Neural progenitor cell (in vitro differentiated cells): ENCODE measurements around the gene TRPC4. TPM values are rescaled to one million over a fixed set of nuclear protein-coding genes. Genes with fewer than 3 reads are reported as not detected.

ENCODE experiments used
- DNase-seq: peaks from one replicate; pipeline ENCODE4 v3.0.0-alpha.2; 2016; ENCODE audit warnings: low spot score
- H2AFZ ChIP-seq: fragments of 200-600 bp; sonication (generic); replicated peaks from 2 replicates; pipeline ENCODE4 v1.6.1; 2016; ENCODE audit warnings: antibody characterized with exemption
- H3F3A ChIP-seq: fragments of 200-600 bp; sonication (generic); 2 replicates; pipeline ENCODE4 v1.6.1; 2016; ENCODE audit warnings: antibody characterized with exemption, low read depth
- H3K27ac ChIP-seq: fragments of 200-600 bp; sonication (generic); 2 replicates; pipeline ENCODE4 v1.5.1; 2016; ENCODE audit warnings: mild to moderate bottlenecking
- H3K27me3 ChIP-seq: fragments of 200-600 bp; sonication (generic); 2 replicates; pipeline ENCODE4 v1.6.1; 2016; ENCODE audit warnings: mild to moderate bottlenecking, moderate library complexity
- H3K36me3 ChIP-seq: fragments of 200-600 bp; sonication (generic); 2 replicates; pipeline ENCODE4 v1.5.1; 2016
- H3K4me1 ChIP-seq: fragments of 200-600 bp; sonication (generic); 2 replicates; pipeline ENCODE4 v1.6.1; 2016; ENCODE audit warnings: mixed run types
- H3K4me2 ChIP-seq: fragments of 200-600 bp; sonication (generic); 2 replicates; pipeline ENCODE4 v1.6.1; 2016
- H3K4me3 ChIP-seq: fragments of 200-600 bp; sonication (generic); 2 replicates; pipeline ENCODE4 v1.5.1; 2016
- H3K79me2 ChIP-seq: fragments of 200-600 bp; sonication (generic); 2 replicates; pipeline ENCODE4 v1.6.1; 2016; ENCODE audit warnings: low read depth
- H3K9ac ChIP-seq: fragments of 200-600 bp; sonication (generic); 2 replicates; pipeline ENCODE4 v1.6.1; 2016
- H3K9me3 ChIP-seq: fragments of 200-600 bp; sonication (generic); 2 replicates; pipeline ENCODE4 v1.5.1; 2016; ENCODE audit warnings: low read depth
- H4K20me1 ChIP-seq: fragments of 200-600 bp; sonication (generic); 2 replicates; pipeline ENCODE4 v1.6.1; 2016; ENCODE audit warnings: low read depth
- H3K27ac Mint-ChIP-seq: 3 replicates; pipeline ENCODE4 v1.8.0; 2021; ENCODE audit warnings: mixed read lengths
- H3K27me3 Mint-ChIP-seq: 2 replicates; pipeline ENCODE4 v1.8.0; 2022; ENCODE audit warnings: low read depth, mild to moderate bottlenecking, inconsistent platforms, moderate library complexity, mixed read lengths; ENCODE audit not compliant: insufficient read depth
- H3K36me3 Mint-ChIP-seq: 3 replicates; pipeline ENCODE4 v1.8.0; 2021; ENCODE audit warnings: mixed read lengths
- H3K4me1 Mint-ChIP-seq: 3 replicates; pipeline ENCODE4 v1.8.0; 2021; ENCODE audit warnings: mixed read lengths
- H3K4me3 Mint-ChIP-seq: 3 replicates; pipeline ENCODE4 v1.8.0; 2021; ENCODE audit warnings: mild to moderate bottlenecking, moderate library complexity, mixed read lengths
- H3K9me3 Mint-ChIP-seq: 3 replicates; pipeline ENCODE4 v1.8.0; 2020; ENCODE audit warnings: mixed read lengths
- CTCF ChIP-seq: fragments of 200-600 bp; sonication (generic); IDR thresholded peaks from 2 replicates; pipeline ENCODE4 v1.5.1; 2017; ENCODE audit warnings: antibody characterized with exemption, mild to moderate bottlenecking
- EZH2 ChIP-seq: fragments of 200-600 bp; sonication (generic); IDR thresholded peaks from 2 replicates; pipeline ENCODE4 v1.6.1; 2017; ENCODE audit warnings: antibody characterized with exemption, mild to moderate bottlenecking, moderate library complexity
- EZH2phosphoT487 ChIP-seq: fragments of 200-600 bp; sonication (generic); IDR thresholded peaks from 2 replicates; pipeline ENCODE4 v1.6.1; 2017; ENCODE audit warnings: antibody characterized with exemption
- total RNA-seq: library from RNA; depleted of rRNA; stranded (reverse); fragments of >200 nt; gene quantifications from 2 replicates; pipeline ENCODE4 v1.2.3, GENCODE V29; 2015; ENCODE audit warnings: low replicate concordance

TRPC4 gene
- total RNA-seq, 1 donor from 2014 or later = 21.1 TPM

- H3K4me2 ChIP-seq = no peak overlapping the region
- no peak for DNase-seq
- H3K36me3 ChIP-seq = no peaks in the 10 kb centered on the region
- no peaks in the 10 kb centered on the region for H3K27me3 ChIP-seq
- H3K9ac ChIP-seq = no peak overlapping the region
- H3K9me3 ChIP-seq = no peaks in the 10 kb centered on the region
- no peaks in the 10 kb centered on the region for H3F3A ChIP-seq
- Mint-ChIP-seq H3K27me3 (no peaks in the 10 kb centered on the region), H3K36me3 (no peaks in the 10 kb centered on the region), H3K4me3 (no peak overlapping the region), H3K4me1 (no peaks in the 10 kb centered on the region), H3K27ac (no peak overlapping the region), H3K9me3 (peaks cover 3% of the 10 kb centered on the region)
- H4K20me1 ChIP-seq = no peaks in the 10 kb centered on the region
- H3K79me2 ChIP-seq = no peaks in the 10 kb centered on the region
- H3K4me3 ChIP-seq = no peak overlapping the region
- no peaks in the 10 kb centered on the region for H3K4me1 ChIP-seq
- H2AFZ ChIP-seq = peak overlapping the region; percentile 61
- no peak overlapping the region for H3K27ac ChIP-seq
- no peak for TF ChIP-seq EZH2phosphoT487
- no peak for TF ChIP-seq CTCF
- no peak for TF ChIP-seq EZH2
Observed at GRCh38 chr13:37889102-37889501, 19.5 kb upstream of the TRPC4 start.

- no peaks in the 10 kb centered on the region for H3K4me1 Mint-ChIP-seq
Observed at GRCh38 chr13:37886879-37887278, 17.3 kb upstream of the TRPC4 start.

GRCh38 chr13:37884674-37885073 is 15.1 kb upstream of the TRPC4 start:
- H3K4me2 ChIP-seq = no peak overlapping the region

More at GRCh38 chr13:37886879-37887278, 17.3 kb upstream of the TRPC4 start:
- H3K9me3 ChIP-seq = no peaks in the 10 kb centered on the region
- H3K4me2 ChIP-seq = no peak overlapping the region
- no peaks in the 10 kb centered on the region for H3K27me3 ChIP-seq
- H3K4me3 ChIP-seq = no peak overlapping the region
- H3K9ac ChIP-seq = no peak overlapping the region
- H3K4me1 ChIP-seq = no peaks in the 10 kb centered on the region
- H3K27ac ChIP-seq = no peak overlapping the region
- H3K9me3 Mint-ChIP-seq = peaks cover 3% of the 10 kb centered on the region
- H3K36me3 ChIP-seq = no peaks in the 10 kb centered on the region
- H3K79me2 ChIP-seq = no peaks in the 10 kb centered on the region
- no peaks in the 10 kb centered on the region for H3K27me3 Mint-ChIP-seq
- H3F3A ChIP-seq = no peaks in the 10 kb centered on the region
- TF ChIP-seq EZH2phosphoT487 (no peak), EZH2 (no peak), CTCF (no peak)
- no peak for DNase-seq
- H3K4me3 Mint-ChIP-seq = no peak overlapping the region
- H3K36me3 Mint-ChIP-seq = no peaks in the 10 kb centered on the region
- H3K27ac Mint-ChIP-seq = no peak overlapping the region
- H2AFZ ChIP-seq = no peak overlapping the region
- H4K20me1 ChIP-seq = no peaks in the 10 kb centered on the region

More at GRCh38 chr13:37884674-37885073, 15.1 kb upstream of the TRPC4 start:
- Histone ChIP-seq H2AFZ (no peak overlapping the region), H3K27ac (no peak overlapping the region), H3K27me3 (no peaks in the 10 kb centered on the region), H3K79me2 (no peaks in the 10 kb centered on the region), H3F3A (no peaks in the 10 kb centered on the region), H3K4me3 (no peak overlapping the region), H3K9ac (no peak overlapping the region), H4K20me1 (no peaks in the 10 kb centered on the region), H3K4me1 (no peaks in the 10 kb centered on the region), H3K36me3 (no peaks in the 10 kb centered on the region), H3K9me3 (no peaks in the 10 kb centered on the region)
- no peak for TF ChIP-seq CTCF
- no peak for TF ChIP-seq EZH2phosphoT487
- no peak for TF ChIP-seq EZH2
- Mint-ChIP-seq H3K27ac (no peak overlapping the region), H3K4me3 (no peak overlapping the region), H3K9me3 (peaks cover 3% of the 10 kb centered on the region), H3K4me1 (no peaks in the 10 kb centered on the region), H3K27me3 (no peaks in the 10 kb centered on the region), H3K36me3 (no peaks in the 10 kb centered on the region)
- no peak for DNase-seq
